Esophagus squamous epithelium (tissue), 5 donors: ENCODE results near the gene WIPF3. TPM values are rescaled to one million over a fixed set of nuclear protein-coding genes. Genes with fewer than 3 reads are reported as not detected.

Experiments
- DNase-seq: peaks from one replicate; lab custom pipeline; 2025; lab: John Stamatoyannopoulos, UW
- H3K27ac ChIP-seq, 4 donors: fragments of 200-600 bp; sonication (generic); one replicate each; pipeline ENCODE4 v1.5.1; 2016 to 2019; ENCODE audit warnings: mild to moderate bottlenecking in 1 of 4
- H3K27me3 ChIP-seq, 4 donors: fragments of 200-600 bp; sonication (generic); 1 replicate in 3 of 4; 2 replicates in 1 of 4; pipeline versions ENCODE4 v1.5.1 to v1.6.0; 2017 to 2021; ENCODE audit warnings: antibody characterized with exemption in 1 of 4
- H3K36me3 ChIP-seq, 3 donors: fragments of 200-600 bp; sonication (generic); one replicate each; pipeline ENCODE4 v1.5.1; 2016 to 2019
- H3K4me1 ChIP-seq, 3 donors: fragments of 200-600 bp; sonication (generic); one replicate each; pipeline ENCODE4 v1.5.1; 2017 to 2019
- H3K4me3 ChIP-seq, 4 donors: fragments of 200-600 bp; sonication (generic); 1 replicate in 3 of 4; 2 replicates in 1 of 4; pipeline ENCODE4 v1.5.1; 2016 to 2019; ENCODE audit warnings: mild to moderate bottlenecking in 2 of 4, moderate library complexity in 1 of 4
- H3K9me3 ChIP-seq, 3 donors: fragments of 200-600 bp; sonication (generic); one replicate each; pipeline ENCODE4 v1.5.1; 2016 to 2019
- POLR2A ChIP-seq, 4 donors: fragments of 450-650 bp; IDR thresholded peaks; one replicate each; pipeline ENCODE4 v1.6.1; 2017; ENCODE audit warnings: antibody characterized with exemption in 4 of 4, mild to moderate bottlenecking in 4 of 4, moderate library complexity in 3 of 4
- WGBS, 2 donors: methylation state at CpG; one replicate each; pipeline ENCODE4 v1.1.5; 2018; 5-methylcytosine and 5-hydroxymethylcytosine counted together
- intact Hi-C: fragments of 100-400 bp; cut with DNase I; formaldehyde crosslinking; loops from one replicate; pipeline ENCODE4 v1.15.0; 2022
- total RNA-seq, 4 donors: library from RNA; depleted of rRNA; stranded (reverse); fragments of >200 nt; gene quantifications; one replicate each; pipeline ENCODE4 v1.1.0, GENCODE V29; 2016
- TF ChIP-seq, protein P1 (sequence below), 6 experiments: fragments of 450-650 bp in 4 of 6; fragments of 200-600 bp in 2 of 6; sonication (generic) in 2 of 6; IDR thresholded peaks; one replicate each; pipeline ENCODE4 v1.5.1; 2016 to 2019; ENCODE audit warnings: antibody characterized with exemption in 6 of 6, mild to moderate bottlenecking in 4 of 6, moderate library complexity in 4 of 6
- donor health status: DM: yes; HTN: yes; CAD: no.

The WIPF3 gene
- total RNA-seq, 4 donors from 2014 or later, result 0.18 to 1.1 (median 0.61) TPM; not detected in 1

DNA sequence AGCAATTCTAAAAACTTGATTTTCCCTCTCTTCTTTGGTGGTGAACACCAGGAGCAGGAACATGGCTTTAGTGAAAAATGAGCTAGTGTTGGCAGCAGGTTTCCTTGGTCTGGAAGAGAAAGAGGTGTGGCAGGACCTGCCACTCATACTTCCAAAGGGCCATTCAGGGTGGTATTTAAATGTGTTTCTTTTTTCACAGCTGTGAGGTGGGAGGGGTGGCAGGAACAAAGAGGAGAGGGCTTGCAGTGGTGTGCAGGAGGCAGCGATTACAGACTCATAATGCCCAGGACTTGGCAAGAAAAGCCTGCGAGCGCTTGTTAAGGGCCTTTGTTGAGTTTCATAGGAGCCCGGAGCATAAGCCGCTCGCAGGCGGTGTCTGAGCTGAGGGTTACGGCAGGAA, 36.8 kb downstream of the WIPF3 start:
- Histone ChIP-seq H3K36me3 (no peaks in the 10 kb centered on the region), H3K27me3 (peaks cover 0 to 17% (median 0%) of the 10 kb centered on the region in 4 donors), H3K4me3 (no peak overlapping the region), H3K4me1 (peaks cover 0 to 11% (median 0%) of the 10 kb centered on the region in 3 donors), H3K27ac (no peak overlapping the region), H3K9me3 (no peaks in the 10 kb centered on the region)
- intact Hi-C loops, result no loop called here
- TF ChIP-seq POLR2A (IDR thresholded peaks at IDR 0.05), result no peak
- TF ChIP-seq, protein P1, sequence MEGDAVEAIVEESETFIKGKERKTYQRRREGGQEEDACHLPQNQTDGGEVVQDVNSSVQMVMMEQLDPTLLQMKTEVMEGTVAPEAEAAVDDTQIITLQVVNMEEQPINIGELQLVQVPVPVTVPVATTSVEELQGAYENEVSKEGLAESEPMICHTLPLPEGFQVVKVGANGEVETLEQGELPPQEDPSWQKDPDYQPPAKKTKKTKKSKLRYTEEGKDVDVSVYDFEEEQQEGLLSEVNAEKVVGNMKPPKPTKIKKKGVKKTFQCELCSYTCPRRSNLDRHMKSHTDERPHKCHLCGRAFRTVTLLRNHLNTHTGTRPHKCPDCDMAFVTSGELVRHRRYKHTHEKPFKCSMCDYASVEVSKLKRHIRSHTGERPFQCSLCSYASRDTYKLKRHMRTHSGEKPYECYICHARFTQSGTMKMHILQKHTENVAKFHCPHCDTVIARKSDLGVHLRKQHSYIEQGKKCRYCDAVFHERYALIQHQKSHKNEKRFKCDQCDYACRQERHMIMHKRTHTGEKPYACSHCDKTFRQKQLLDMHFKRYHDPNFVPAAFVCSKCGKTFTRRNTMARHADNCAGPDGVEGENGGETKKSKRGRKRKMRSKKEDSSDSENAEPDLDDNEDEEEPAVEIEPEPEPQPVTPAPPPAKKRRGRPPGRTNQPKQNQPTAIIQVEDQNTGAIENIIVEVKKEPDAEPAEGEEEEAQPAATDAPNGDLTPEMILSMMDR (IDR thresholded peaks at IDR 0.05), result no peak
- no peak for DNase-seq
- 61 to 77% methylated on average over 7 to 8 of the region's 8 CpGs for WGBS, 2 donors

DNA sequence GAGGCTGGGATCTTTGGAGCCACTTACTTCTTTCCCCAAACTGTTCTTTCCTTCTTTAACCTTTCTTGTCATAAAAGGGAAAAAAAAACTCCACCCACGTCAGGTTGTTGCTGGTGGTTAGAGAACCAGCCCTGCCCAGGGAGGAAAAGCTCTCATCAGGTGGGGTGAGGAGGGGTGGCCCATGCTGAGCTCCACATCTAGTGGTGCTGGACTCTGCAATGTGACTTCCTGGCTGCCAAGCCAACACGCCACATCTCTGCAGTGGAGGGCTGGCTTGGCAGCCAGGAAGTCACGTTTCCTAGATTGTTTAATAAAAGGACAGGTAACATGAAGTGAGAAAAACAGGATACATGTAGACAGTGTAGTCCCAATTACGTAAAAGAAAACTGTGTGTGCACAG, 37.4 kb downstream of the WIPF3 start:
- WGBS, 2 donors, result 24 to 44% methylated on average over 4 of the region's 4 CpGs
- no peaks in the 10 kb centered on the region for H3K36me3 ChIP-seq
- peaks cover 0 to 11% (median 0%) of the 10 kb centered on the region in 3 donors for H3K4me1 ChIP-seq
- no peak overlapping the region for H3K27ac ChIP-seq
- H3K27me3 ChIP-seq, result peaks cover 0 to 17% (median 0%) of the 10 kb centered on the region in 4 donors
- DNase-seq, result no peak
- H3K9me3 ChIP-seq, result no peaks in the 10 kb centered on the region
- no peak overlapping the region for H3K4me3 ChIP-seq
- TF ChIP-seq POLR2A (IDR thresholded peaks at IDR 0.05), result no peak
- intact Hi-C loops, result no loop called here

DNA sequence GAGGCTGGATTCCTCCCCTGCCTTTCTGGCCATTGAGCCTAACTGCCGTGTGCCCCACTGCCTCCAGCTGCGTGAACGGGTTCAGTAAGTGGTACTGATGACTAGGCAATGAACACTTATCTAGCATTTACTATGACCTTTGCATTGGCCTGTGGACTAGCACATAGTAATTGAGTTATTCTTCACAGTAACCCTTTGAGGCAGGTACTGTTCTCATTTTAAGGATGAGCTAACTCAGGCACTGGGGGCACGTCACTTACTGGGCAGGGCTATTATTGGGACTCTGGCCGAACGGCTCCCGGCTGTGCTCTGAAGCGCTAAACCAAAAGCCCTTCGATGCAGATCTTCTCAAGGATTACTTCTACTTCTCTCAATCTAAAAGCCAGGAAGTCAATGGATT, 38.3 kb downstream of the WIPF3 start:
- no peak for TF ChIP-seq POLR2A (IDR thresholded peaks at IDR 0.05)
- TF ChIP-seq, protein P1 (IDR thresholded peaks at IDR 0.05), result no peak
- intact Hi-C loops, result no loop called here
- peaks cover 0 to 17% (median 0%) of the 10 kb centered on the region in 4 donors for H3K27me3 ChIP-seq
- H3K4me3 ChIP-seq, result no peak overlapping the region
- no peak for DNase-seq
- no peaks in the 10 kb centered on the region for H3K9me3 ChIP-seq
- H3K36me3 ChIP-seq, result no peaks in the 10 kb centered on the region
- peaks cover 0 to 11% (median 0%) of the 10 kb centered on the region in 3 donors for H3K4me1 ChIP-seq
- H3K27ac ChIP-seq, result no peak overlapping the region
- WGBS, 2 donors, result 90 to 94% methylated on average over 8 to 9 of the region's 9 CpGs

DNA sequence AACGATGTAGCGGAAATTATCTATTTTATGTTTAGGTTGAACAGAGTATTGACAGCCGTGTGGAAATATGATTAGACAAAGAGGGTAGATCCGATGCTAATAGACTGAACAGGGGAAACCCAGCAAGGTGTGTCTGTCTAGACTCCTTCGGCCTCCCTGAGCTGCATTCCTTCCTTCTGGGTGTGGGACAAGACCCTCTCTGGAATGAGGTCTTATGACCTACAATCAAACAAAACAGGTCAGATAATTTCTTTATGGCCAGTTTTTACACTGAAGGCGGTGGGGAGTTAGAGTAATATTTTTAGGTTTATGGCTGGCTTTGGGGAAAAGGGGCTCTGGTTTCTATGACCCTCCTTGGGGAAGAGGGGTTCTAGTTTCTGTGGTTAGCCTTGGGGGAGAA, 41.2 kb downstream of the WIPF3 start:
- Histone ChIP-seq H3K4me1 (peaks cover 0 to 11% (median 0%) of the 10 kb centered on the region in 3 donors), H3K27me3 (peaks cover 0 to 17% (median 0%) of the 10 kb centered on the region in 4 donors), H3K36me3 (no peaks in the 10 kb centered on the region), H3K27ac (no peak overlapping the region), H3K4me3 (no peak overlapping the region), H3K9me3 (no peaks in the 10 kb centered on the region)
- 85 to 92% methylated on average over 6 of the region's 6 CpGs for WGBS, 2 donors
- intact Hi-C loops, result no loop called here
- DNase-seq, result no peak
- TF ChIP-seq, protein P1 (IDR thresholded peaks at IDR 0.05), result no peak
- TF ChIP-seq POLR2A (IDR thresholded peaks at IDR 0.05), result no peak

DNA sequence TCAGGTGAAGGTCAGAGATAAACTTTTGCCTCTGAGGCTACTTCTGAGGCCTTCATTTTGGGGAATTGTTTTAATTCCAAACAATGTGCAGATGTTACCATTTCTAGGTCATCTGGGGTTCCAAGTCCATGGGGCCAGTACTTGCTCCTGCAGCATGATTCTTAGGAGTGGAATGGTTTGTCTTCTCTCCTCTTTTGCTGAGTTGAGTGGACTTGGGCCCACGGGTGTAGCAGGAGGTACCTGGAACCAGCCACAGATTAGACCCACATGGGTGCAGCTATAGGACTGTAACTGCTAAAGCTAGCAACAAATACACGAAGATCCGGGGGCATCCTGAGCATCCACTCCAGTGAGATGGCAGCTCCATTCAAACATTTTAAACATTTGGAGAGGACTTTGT, 41.6 kb downstream of the WIPF3 start:
- Histone ChIP-seq H3K27me3 (peaks cover 0 to 14% (median 0%) of the 10 kb centered on the region in 4 donors), H3K9me3 (no peaks in the 10 kb centered on the region), H3K4me3 (no peak overlapping the region), H3K36me3 (no peaks in the 10 kb centered on the region), H3K4me1 (peaks cover 0 to 10% (median 0%) of the 10 kb centered on the region in 3 donors), H3K27ac (no peak overlapping the region)
- intact Hi-C loops, result no loop called here
- no peak for DNase-seq
- TF ChIP-seq POLR2A (IDR thresholded peaks at IDR 0.05), result no peak
- TF ChIP-seq, protein P1 (IDR thresholded peaks at IDR 0.05), result no peak
- WGBS, 2 donors, result 59 to 93% methylated on average over 2 to 3 of the region's 3 CpGs

DNA sequence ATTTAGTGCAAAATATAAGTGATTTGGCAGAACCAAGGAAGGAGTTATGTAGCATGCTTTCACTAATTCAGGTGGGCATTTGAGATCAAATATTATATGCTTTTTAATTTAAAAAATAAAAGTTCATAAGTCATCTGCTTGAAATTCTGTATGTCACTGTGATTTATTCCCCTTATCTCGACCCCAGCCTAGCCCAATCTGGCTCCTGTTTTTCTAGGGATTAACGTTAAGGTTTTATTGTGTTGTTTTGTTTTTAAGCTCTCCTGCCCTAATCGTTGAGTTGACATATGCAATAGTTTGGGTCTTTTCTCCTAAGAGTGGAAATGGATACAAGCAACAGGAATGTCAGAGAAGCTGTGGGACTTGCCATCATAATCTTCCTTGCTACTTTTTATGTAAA, 42.6 kb downstream of the WIPF3 start:
- no peak for DNase-seq
- Histone ChIP-seq H3K4me3 (no peak overlapping the region), H3K27ac (no peak overlapping the region), H3K9me3 (no peaks in the 10 kb centered on the region), H3K4me1 (no peaks in the 10 kb centered on the region), H3K27me3 (peaks cover 0 to 10% (median 0%) of the 10 kb centered on the region in 4 donors), H3K36me3 (no peaks in the 10 kb centered on the region)
- 48 to 54% methylated on average over 3 of the region's 3 CpGs for WGBS, 2 donors
- intact Hi-C loops, result no loop called here
- no peak for TF ChIP-seq POLR2A (IDR thresholded peaks at IDR 0.05)
- TF ChIP-seq, protein P1 (IDR thresholded peaks at IDR 0.05), result no peak
